HCT116 (cell line): ENCODE data around the gene CD96. TPM values are rescaled to one million over a fixed set of nuclear protein-coding genes. Genes with fewer than 3 reads are reported as not detected.
"Not testable (repeated sequence)": the region's sequence is repeated elsewhere in the genome, so short reads cannot be mapped to it uniquely, and the experiment has no call there.

Source experiments
- ATAC-seq: fragments of 200-7000 bp; cut with Tn5 transposase; 2 replicates; pipeline ENCODE4 v1.9.1; 2020; ENCODE audit warnings: mild to moderate bottlenecking, moderate library complexity
- BruUV-seq: library from RNA; stranded (reverse); fragments of 400-500 nt; replicated peaks from 2 replicates; lab custom pipeline; 2021; lab: Mats Ljungman, UMichigan
- CTCF ChIA-PET: fragments of 300-600 bp; sonication (Branson Sonifier 250); formaldehyde crosslinking; loops from one replicate; lab custom pipeline; 2021; ENCODE audit warnings: antibody characterized with exemption; lab: Charles Lee
- POLR2A ChIA-PET: fragments of 300-600, 350-600 bp; sonication (Branson Sonifier 250); formaldehyde crosslinking; loops from one replicate; lab custom pipeline; 2021; ENCODE audit warnings: antibody characterized with exemption; lab: Charles Lee
- RAD21 ChIA-PET, 2 experiments: fragments of 300-600 bp; sonication (Branson Sonifier 250); formaldehyde crosslinking; loops; one replicate each; lab custom pipeline; 2023; ENCODE audit warnings: low total read pairs in 2 of 2; ENCODE audit not compliant: uncharacterized antibody in 2 of 2, unreplicated experiment in 2 of 2, low non-redundant PET in 1 of 2; lab: Charles Lee
- DNase-seq: peaks from one replicate; pipeline ENCODE4 v3.0.0-alpha.2; 2010; ENCODE audit warnings: low read depth, low spot score
- H2AFZ ChIP-seq: fragments of 200-600 bp; shearing (Covaris generic), sonication (generic); 2 replicates; pipeline ENCODE4 v1.6.1; 2017; ENCODE audit warnings: low read depth, mixed run types, mixed read lengths, antibody characterized with exemption, low read length; ENCODE audit not compliant: poor library complexity, severe bottlenecking
- H3K27ac ChIP-seq: 2 replicates; pipeline ENCODE4 v1.5.1; 2012; ENCODE audit warnings: low read depth, low read length
- H3K27me3 ChIP-seq: fragments of 200-600 bp; sonication (generic); 2 replicates; pipeline ENCODE4 v1.6.1; 2016; ENCODE audit warnings: mixed run types, low read length, mixed read lengths; ENCODE audit not compliant: insufficient read depth
- H3K36me3 ChIP-seq, 2 experiments: fragments of 200-500 bp in 1 of 2; fragments of 200-600 bp in 1 of 2; sonication (Bioruptor generic) in 1 of 2; sonication (generic) in 1 of 2; 2 replicates each; pipeline versions ENCODE4 v1.5.1 to v1.6.1; 2014 to 2016; ENCODE audit warnings: low read length in 2 of 2, inconsistent platforms in 1 of 2, mixed read lengths in 1 of 2, mixed run types in 1 of 2; ENCODE audit not compliant: insufficient read depth in 2 of 2, control insufficient read depth in 1 of 2
- H3K4me1 ChIP-seq, 2 experiments: fragments of 200-600 bp in 1 of 2; sonication (generic) in 1 of 2; 2 replicates each; pipeline versions ENCODE4 v1.5.1 to v1.6.1; 2012 to 2017; ENCODE audit warnings: low read length in 2 of 2, inconsistent platforms in 1 of 2, mild to moderate bottlenecking in 1 of 2, mixed read lengths in 1 of 2, mixed run types in 1 of 2, moderate library complexity in 1 of 2; ENCODE audit not compliant: insufficient read depth in 2 of 2, control insufficient read depth in 1 of 2
- H3K4me2 ChIP-seq: fragments of 200-600 bp; sonication (generic); 2 replicates; pipeline ENCODE4 v1.6.1; 2017; ENCODE audit warnings: mixed run types, low read length, mixed read lengths
- H3K4me3 ChIP-seq, 2 experiments: fragments of 200-600 bp in 1 of 2; sonication (generic) in 1 of 2; replicated peaks in 1 of 2; 2 replicates each; pipeline ENCODE4 v1.5.1; 2011 to 2016; ENCODE audit warnings: low read length in 2 of 2, control low read depth in 1 of 2, low read depth in 1 of 2, mild to moderate bottlenecking in 1 of 2, mixed read lengths in 1 of 2, mixed run types in 1 of 2
- H3K79me2 ChIP-seq: fragments of 200-600 bp; sonication (generic); 2 replicates; pipeline ENCODE4 v1.6.1; 2017; ENCODE audit warnings: mild to moderate bottlenecking, mixed run types, low read length, moderate library complexity, mixed read lengths; ENCODE audit not compliant: insufficient read depth
- H3K9ac ChIP-seq: fragments of 200-600 bp; sonication (generic); 2 replicates; pipeline ENCODE4 v1.6.1; 2016; ENCODE audit warnings: low read length, mixed read lengths
- H3K9me2 ChIP-seq: fragments of 200-600 bp; sonication (generic), shearing (Covaris generic); 2 replicates; pipeline ENCODE4 v1.6.1; 2017; ENCODE audit warnings: mixed run types, mild to moderate bottlenecking, moderate library complexity; ENCODE audit not compliant: insufficient read depth
- H3K9me3 ChIP-seq, 2 experiments: fragments of 200-500 bp in 1 of 2; fragments of 200-600 bp in 1 of 2; sonication (Bioruptor generic) in 1 of 2; sonication (generic) in 1 of 2; 2 replicates each; pipeline ENCODE4 v1.6.1; 2014 to 2017; ENCODE audit warnings: low read length in 2 of 2, mixed read lengths in 2 of 2, inconsistent platforms in 1 of 2, low read depth in 1 of 2, mild to moderate bottlenecking in 1 of 2, mixed run types in 1 of 2, moderate library complexity in 1 of 2; ENCODE audit not compliant: control insufficient read depth in 1 of 2, insufficient read depth in 1 of 2
- H4K20me1 ChIP-seq: fragments of 200-600 bp; sonication (generic), shearing (Covaris generic); 2 replicates; pipeline ENCODE4 v1.6.1; 2017; ENCODE audit warnings: mixed run types, mild to moderate bottlenecking, moderate library complexity; ENCODE audit not compliant: insufficient read depth
- EGR1 ChIP-seq: IDR thresholded peaks from 2 replicates; pipeline ENCODE4 v1.6.1; 2012; ENCODE audit warnings: low read depth
- ELF1 ChIP-seq: IDR thresholded peaks from 2 replicates; pipeline ENCODE4 v1.6.1; 2012; ENCODE audit warnings: low read depth, borderline replicate concordance
- JUND ChIP-seq: IDR thresholded peaks from 2 replicates; pipeline ENCODE4 v1.6.1; 2012
- YY1 ChIP-seq: IDR thresholded peaks from 2 replicates; pipeline ENCODE4 v1.6.1; 2011; ENCODE audit warnings: low read length, low read depth, moderate library complexity, mild to moderate bottlenecking; ENCODE audit not compliant: insufficient replicate concordance; ENCODE audit errors: extremely low read depth
- intact Hi-C: fragments of 100-400 bp; cut with micrococcal nuclease; formaldehyde crosslinking; loops from 2 replicates; pipeline ENCODE4 v1.10.0; 2022
- total RNA-seq: library from RNA; stranded (reverse); gene quantifications from one replicate; pipeline ENCODE4 v1.2.1, GENCODE V29; 2021; ENCODE audit not compliant: unreplicated experiment
- TF ChIP-seq, protein P1 (sequence below): IDR thresholded peaks from 2 replicates; pipeline ENCODE4 v1.6.1; 2011; ENCODE audit warnings: mild to moderate bottlenecking, low read length, moderate library complexity; ENCODE audit not compliant: insufficient replicate concordance; ENCODE audit errors: extremely low read depth
- TF ChIP-seq, protein P2 (sequence below), 3 experiments: fragments of 200-600 bp in 1 of 3; sonication (generic) in 1 of 3; IDR thresholded peaks in 2 of 3; conservative IDR thresholded peaks in 1 of 3; 2 replicates each; pipeline ENCODE4 v1.5.1; 2012 to 2017; ENCODE audit warnings: low read depth in 2 of 3, low read length in 2 of 3, antibody characterized with exemption in 1 of 3, borderline replicate concordance in 1 of 3, control low read depth in 1 of 3, mild to moderate bottlenecking in 1 of 3, mixed read lengths in 1 of 3, mixed run types in 1 of 3, moderate library complexity in 1 of 3; ENCODE audit not compliant: insufficient read depth in 1 of 3

CD96 gene
- total RNA-seq, 1 experiment from 2014 or later, result 0.42 TPM

DNA sequence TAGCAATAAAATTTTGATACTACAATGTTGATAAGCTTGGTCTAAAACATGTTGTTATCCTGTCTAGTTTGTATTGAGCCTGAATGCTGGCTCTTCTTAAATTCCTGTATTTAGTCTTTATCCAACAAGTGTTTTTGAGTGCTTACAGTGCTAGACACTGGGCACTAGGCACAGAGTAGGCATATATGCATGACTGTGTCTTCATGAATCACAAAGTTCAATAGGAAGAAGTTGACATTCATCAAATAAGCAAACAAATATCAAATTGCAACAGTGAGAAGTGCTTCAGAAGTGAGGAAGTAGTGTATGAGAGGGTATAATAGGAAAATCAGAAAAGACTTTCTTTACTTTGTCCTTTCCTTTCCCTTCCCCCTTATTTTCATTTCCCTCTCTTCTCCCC is 6.8 kb downstream of the CD96 start:
- ChIA-PET RAD21 (no interaction called here), POLR2A (no interaction called here), CTCF (no interaction called here)
- DNase-seq, result no peak
- Histone ChIP-seq H3K9me2 (no peaks in the 10 kb centered on the region), H3K4me2 (no peak overlapping the region), H3K9me3 (no peaks in the 10 kb centered on the region), H3K27ac (no peak overlapping the region), H3K27me3 (no peaks in the 10 kb centered on the region), H3K4me1 (no peaks in the 10 kb centered on the region), H2AFZ (no peak overlapping the region), H3K36me3 (no peaks in the 10 kb centered on the region), H3K4me3 (no peak overlapping the region), H3K79me2 (no peaks in the 10 kb centered on the region), H4K20me1 (no peaks in the 10 kb centered on the region), H3K9ac (no peak overlapping the region)
- TF ChIP-seq YY1 (no peak), JUND (no peak), EGR1 (no peak)
- no peak for ATAC-seq
- intact Hi-C loops, result no loop called here
- BruUV-seq, result no TSS peak

DNA sequence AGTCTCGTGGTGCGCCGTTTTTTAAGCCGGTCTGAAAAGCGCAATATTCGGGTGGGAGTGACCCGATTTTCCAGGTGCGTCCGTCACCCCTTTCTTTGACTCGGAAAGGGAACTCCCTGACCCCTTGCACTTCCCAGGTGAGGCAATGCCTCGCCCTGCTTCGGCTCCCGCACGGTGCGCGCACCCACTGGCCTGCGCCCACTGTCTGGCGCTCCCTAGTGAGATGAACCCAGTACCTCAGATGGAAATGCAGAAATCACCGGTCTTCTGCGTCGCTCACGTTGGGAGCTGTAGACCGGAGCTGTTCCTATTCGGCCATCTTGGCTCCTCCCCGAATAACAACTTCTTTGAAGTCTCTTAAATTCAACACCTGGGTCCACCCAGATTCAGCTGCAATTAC is 19.9 kb downstream of the CD96 start:
- H3K9ac ChIP-seq, H3K27ac ChIP-seq, DNase-seq, H3K9me2 ChIP-seq, H3K27me3 ChIP-seq, H2AFZ ChIP-seq, CTCF ChIA-PET, ATAC-seq, RAD21 ChIA-PET, intact Hi-C loops, H3K9me3 ChIP-seq, POLR2A ChIA-PET, H3K79me2 ChIP-seq, H3K4me3 ChIP-seq, H3K36me3 ChIP-seq, H4K20me1 ChIP-seq, BruUV-seq, H3K4me2 ChIP-seq, H3K4me1 ChIP-seq: not testable (repeated sequence)

DNA sequence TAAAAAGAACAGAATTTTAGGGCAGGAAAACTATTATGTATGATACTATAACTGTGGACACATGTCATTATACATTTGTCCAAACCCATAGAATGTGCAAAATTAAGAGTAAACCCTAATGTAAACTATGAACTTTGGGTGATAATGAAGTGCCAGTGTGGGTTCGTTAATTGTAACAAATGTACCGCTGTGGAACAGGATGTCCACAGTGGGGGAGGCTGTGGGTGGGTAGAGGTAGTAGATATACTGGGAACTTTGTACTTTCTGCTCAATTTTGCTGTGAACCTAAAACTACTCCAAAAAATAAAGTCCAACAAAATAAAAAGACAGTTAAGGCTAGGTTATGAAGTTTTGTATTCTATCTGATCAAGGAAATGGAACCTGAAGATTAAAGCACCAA is 24.8 kb downstream of the CD96 start:
- no peak overlapping the region for H2AFZ ChIP-seq
- H3K9me2 ChIP-seq, result no peaks in the 10 kb centered on the region
- CTCF ChIA-PET, result no interaction called here
- no peaks in the 10 kb centered on the region for H3K79me2 ChIP-seq
- intact Hi-C loops, result no loop called here
- no peaks in the 10 kb centered on the region for H4K20me1 ChIP-seq
- no peak overlapping the region for H3K27ac ChIP-seq
- no peak overlapping the region for H3K4me3 ChIP-seq
- RAD21 ChIA-PET, result no interaction called here
- DNase-seq (no peak), ATAC-seq (no peak)
- no peak overlapping the region for H3K4me2 ChIP-seq
- no peaks in the 10 kb centered on the region for H3K36me3 ChIP-seq
- peaks cover 8% of the 10 kb centered on the region in 2 experiments for H3K4me1 ChIP-seq
- no peaks in the 10 kb centered on the region for H3K27me3 ChIP-seq
- H3K9me3 ChIP-seq, result no peaks in the 10 kb centered on the region
- POLR2A ChIA-PET, result no interaction called here
- BruUV-seq, result no TSS peak
- H3K9ac ChIP-seq, result no peak overlapping the region
- TF ChIP-seq, protein P1, sequence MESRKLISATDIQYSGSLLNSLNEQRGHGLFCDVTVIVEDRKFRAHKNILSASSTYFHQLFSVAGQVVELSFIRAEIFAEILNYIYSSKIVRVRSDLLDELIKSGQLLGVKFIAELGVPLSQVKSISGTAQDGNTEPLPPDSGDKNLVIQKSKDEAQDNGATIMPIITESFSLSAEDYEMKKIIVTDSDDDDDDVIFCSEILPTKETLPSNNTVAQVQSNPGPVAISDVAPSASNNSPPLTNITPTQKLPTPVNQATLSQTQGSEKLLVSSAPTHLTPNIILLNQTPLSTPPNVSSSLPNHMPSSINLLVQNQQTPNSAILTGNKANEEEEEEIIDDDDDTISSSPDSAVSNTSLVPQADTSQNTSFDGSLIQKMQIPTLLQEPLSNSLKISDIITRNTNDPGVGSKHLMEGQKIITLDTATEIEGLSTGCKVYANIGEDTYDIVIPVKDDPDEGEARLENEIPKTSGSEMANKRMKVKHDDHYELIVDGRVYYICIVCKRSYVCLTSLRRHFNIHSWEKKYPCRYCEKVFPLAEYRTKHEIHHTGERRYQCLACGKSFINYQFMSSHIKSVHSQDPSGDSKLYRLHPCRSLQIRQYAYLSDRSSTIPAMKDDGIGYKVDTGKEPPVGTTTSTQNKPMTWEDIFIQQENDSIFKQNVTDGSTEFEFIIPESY, result no peak
- TF ChIP-seq ELF1 (no peak), EGR1 (no peak)
- TF ChIP-seq, protein P2, sequence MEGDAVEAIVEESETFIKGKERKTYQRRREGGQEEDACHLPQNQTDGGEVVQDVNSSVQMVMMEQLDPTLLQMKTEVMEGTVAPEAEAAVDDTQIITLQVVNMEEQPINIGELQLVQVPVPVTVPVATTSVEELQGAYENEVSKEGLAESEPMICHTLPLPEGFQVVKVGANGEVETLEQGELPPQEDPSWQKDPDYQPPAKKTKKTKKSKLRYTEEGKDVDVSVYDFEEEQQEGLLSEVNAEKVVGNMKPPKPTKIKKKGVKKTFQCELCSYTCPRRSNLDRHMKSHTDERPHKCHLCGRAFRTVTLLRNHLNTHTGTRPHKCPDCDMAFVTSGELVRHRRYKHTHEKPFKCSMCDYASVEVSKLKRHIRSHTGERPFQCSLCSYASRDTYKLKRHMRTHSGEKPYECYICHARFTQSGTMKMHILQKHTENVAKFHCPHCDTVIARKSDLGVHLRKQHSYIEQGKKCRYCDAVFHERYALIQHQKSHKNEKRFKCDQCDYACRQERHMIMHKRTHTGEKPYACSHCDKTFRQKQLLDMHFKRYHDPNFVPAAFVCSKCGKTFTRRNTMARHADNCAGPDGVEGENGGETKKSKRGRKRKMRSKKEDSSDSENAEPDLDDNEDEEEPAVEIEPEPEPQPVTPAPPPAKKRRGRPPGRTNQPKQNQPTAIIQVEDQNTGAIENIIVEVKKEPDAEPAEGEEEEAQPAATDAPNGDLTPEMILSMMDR (IDR thresholded peaks at IDR 0.05 in 2 of 3, conservative IDR thresholded peaks at IDR 0.05 in 1 of 3; ENCODE audit: borderline replicate concordance in 1 of 3, insufficient read depth in 1 of 3, low read depth in 2 of 3, low read length in 2 of 3), result no peak
